NCI-H187 treated with DMSO at 0.1 percent for 48 hours (cell line): Measurements from ENCODE around the gene PHF12.
A peak's percentile ranks its signal among the peaks of the same experiment; 100 is the strongest.

ENCODE experiments used
- DNase-seq: peaks from one replicate; lab custom pipeline; 2025; lab: John Stamatoyannopoulos, UW

The PHF12 gene

GRCh38 chr17:28975031-28975430, 23.7 kb upstream of the PHF12 start:
- DNase-seq, result no peak

GRCh38 chr17:28974451-28974850, 23.1 kb upstream of the PHF12 start:
- DNase-seq, result no peak

GRCh38 chr17:28973425-28973824, 22.1 kb upstream of the PHF12 start:
- peak; percentile 49 for DNase-seq

- DNase-seq, result no peak
Observed at GRCh38 chr17:28972437-28972836, 21.1 kb upstream of the PHF12 start.

- DNase-seq, result no peak
Observed at GRCh38 chr17:28970879-28971278, 19.6 kb upstream of the PHF12 start.

GRCh38 chr17:28969706-28970393, 18.5 kb upstream of the PHF12 start:
- DNase-seq, result no peak

GRCh38 chr17:28968914-28969295, 17.6 kb upstream of the PHF12 start:
- DNase-seq, result no peak

GRCh38 chr17:28968231-28968913, 17.1 kb upstream of the PHF12 start:
- no peak for DNase-seq

GRCh38 chr17:28967221-28968135, 16.2 kb upstream of the PHF12 start:
- DNase-seq, result no peak

GRCh38 chr17:28963841-28964240, 12.5 kb upstream of the PHF12 start:
- DNase-seq, result no peak

- no peak for DNase-seq
Observed at GRCh38 chr17:28963055-28963611, 11.8 kb upstream of the PHF12 start.

GRCh38 chr17:28961391-28961790, 10.1 kb upstream of the PHF12 start:
- DNase-seq, result no peak

GRCh38 chr17:28960256-28961061, 9.1 kb upstream of the PHF12 start:
- no peak for DNase-seq

GRCh38 chr17:28959471-28959871, 8.2 kb upstream of the PHF12 start:
- DNase-seq, result no peak

GRCh38 chr17:28958820-28959455, 7.6 kb upstream of the PHF12 start:
- no peak for DNase-seq

GRCh38 chr17:28957992-28958355, 6.7 kb upstream of the PHF12 start:
- no peak for DNase-seq

- no peak for DNase-seq
Observed at GRCh38 chr17:28957277-28957991, 6.1 kb upstream of the PHF12 start.

- DNase-seq, result no peak
Observed at GRCh38 chr17:28956861-28957260, 5.5 kb upstream of the PHF12 start.

GRCh38 chr17:28956112-28956511, 4.8 kb upstream of the PHF12 start:
- DNase-seq, result no peak

GRCh38 chr17:28955408-28955807, 4.1 kb upstream of the PHF12 start:
- DNase-seq, result no peak

- DNase-seq, result no peak
Observed at GRCh38 chr17:28954886-28955285, 3.6 kb upstream of the PHF12 start.
